GM12878 (cell line): ENCODE measurements around the gene NPR1. TPM values are rescaled to one million over a fixed set of nuclear protein-coding genes. Genes with fewer than 3 reads are reported as not detected.

Experiments used
- ATF2 ChIP-seq: IDR thresholded peaks from 2 replicates; pipeline ENCODE4 v1.6.1; 2012; ENCODE audit warnings: low read length, inconsistent platforms
- CREM ChIP-seq: IDR thresholded peaks from 2 replicates; pipeline ENCODE4 v1.6.1; 2014; ENCODE audit warnings: antibody characterized with exemption, low read depth
- CUX1 ChIP-seq: IDR thresholded peaks from 2 replicates; pipeline ENCODE4 v1.6.1; 2012; ENCODE audit warnings: improper control_type of control experiment, low read depth, low read length; ENCODE audit not compliant: insufficient replicate concordance
- FOXK2 ChIP-seq: fragments of 450-650 bp; IDR thresholded peaks from 2 replicates; pipeline ENCODE4 v1.6.1; 2017; ENCODE audit warnings: mild to moderate bottlenecking, moderate library complexity
- FOXM1 ChIP-seq: IDR thresholded peaks from 2 replicates; pipeline ENCODE4 v1.6.1; 2012; ENCODE audit warnings: low read depth, mild to moderate bottlenecking, inconsistent platforms, low read length, moderate library complexity
- HSF1 ChIP-seq: fragments of 150-350 bp; IDR thresholded peaks from 2 replicates; pipeline ENCODE4 v1.6.1; 2014; ENCODE audit warnings: mild to moderate bottlenecking, low read depth, low read length
- JUNB ChIP-seq: IDR thresholded peaks from 2 replicates; pipeline ENCODE4 v1.6.1; 2016; ENCODE audit warnings: antibody characterized with exemption, mild to moderate bottlenecking
- PAX5 ChIP-seq: IDR thresholded peaks from 2 replicates; pipeline ENCODE4 v1.6.1; 2011; ENCODE audit warnings: low read depth, low read length, borderline replicate concordance
- PKNOX1 ChIP-seq: fragments of 450-650 bp; IDR thresholded peaks from 2 replicates; pipeline ENCODE4 v1.6.1; 2016; ENCODE audit warnings: mild to moderate bottlenecking
- RAD51 ChIP-seq: fragments of 450-650 bp; IDR thresholded peaks from 2 replicates; pipeline ENCODE4 v1.6.1; 2016; ENCODE audit warnings: moderate library complexity, mild to moderate bottlenecking, inconsistent platforms
- SIN3A ChIP-seq: IDR thresholded peaks from 2 replicates; pipeline ENCODE4 v1.6.1; 2012; ENCODE audit warnings: low read depth, low read length, improper control_type of control experiment
- SIX5 ChIP-seq: IDR thresholded peaks from 2 replicates; pipeline ENCODE4 v1.6.1; 2011; ENCODE audit warnings: mild to moderate bottlenecking, low read depth, low read length, moderate library complexity; ENCODE audit not compliant: severe bottlenecking
- SPI1 ChIP-seq: IDR thresholded peaks from 2 replicates; pipeline ENCODE4 v1.6.1; 2011; ENCODE audit warnings: low read depth, mild to moderate bottlenecking, low read length, moderate library complexity, borderline replicate concordance; ENCODE audit not compliant: insufficient read depth
- SUZ12 ChIP-seq: fragments of 200-600 bp; sonication (generic); IDR thresholded peaks from one replicate; pipeline ENCODE4 v1.6.1; 2018; ENCODE audit warnings: antibody characterized with exemption, mild to moderate bottlenecking; ENCODE audit not compliant: unreplicated experiment
- TCF7 ChIP-seq: IDR thresholded peaks from 2 replicates; pipeline ENCODE4 v1.6.1; 2014; ENCODE audit warnings: antibody characterized with exemption, borderline replicate concordance
- ZBTB4 ChIP-seq: fragments of 450-650 bp; formaldehyde crosslinking; IDR thresholded peaks from 2 replicates; pipeline ENCODE4 v1.4.0; 2022; ENCODE audit warnings: mild to moderate bottlenecking, moderate library complexity
- polyA plus RNA-seq, 11 experiments: library from polyadenylated mRNA; depleted of rRNA in 4 of 11; unstranded in 6 of 11; stranded (reverse) in 5 of 11; fragments of >200 nt; fragmentation: Nextera tagmentation in 4 of 11; fragmentation: Illumina TruSeq in 1 of 11; extraction: Ambion mirVana in 4 of 11; extraction: Trizol in 1 of 11; gene quantifications; 1 replicate in 1 of 11; 2 replicates in 10 of 11; pipeline versions ENCODE4 v1.2.1 to v1.2.3, GENCODE V29; 2011 to 2016; ENCODE audit warnings: inconsistent platforms in 2 of 11, missing spikeins in 2 of 11, low read depth in 1 of 11
- total RNA-seq, 4 experiments: library from RNA; depleted of rRNA in 3 of 4; stranded (reverse); fragments of >200 nt in 3 of 4; fragmentation: Illumina TruSeq in 1 of 4; extraction: Trizol in 1 of 4; gene quantifications; 2 replicates each; pipeline versions ENCODE4 v1.2.1 to v1.2.3, GENCODE V29; 2013 to 2021

Gene NPR1
- total and polyA plus RNA-seq, 10 of the 15 experiments (the other 5 are each of a cell fraction or from before 2014, with no cell fraction given) = 0.09 to 2.1 (median 0.28) TPM; not detected in 1

- TF ChIP-seq SPI1 = no peak
- TF ChIP-seq CREM = peak; percentile 68
- TF ChIP-seq PKNOX1 = no peak
- no peak for TF ChIP-seq ZBTB4 (CRISPR knock-in tag)
- no peak for TF ChIP-seq FOXM1
- no peak for TF ChIP-seq SUZ12
- no peak for TF ChIP-seq JUNB
- no peak for TF ChIP-seq RAD51
- no peak for TF ChIP-seq CUX1
- TF ChIP-seq FOXK2 = no peak
- TF ChIP-seq TCF7 = no peak
- TF ChIP-seq HSF1 = no peak
- no peak for TF ChIP-seq ATF2
- TF ChIP-seq SIX5 = peak; percentile 83
- TF ChIP-seq SIN3A = peak; percentile 43; the same call in 1 of the 2 replicates
- TF ChIP-seq PAX5 = no peak
Measured at GRCh38 chr1:153658400-153659174, 19.9 kb upstream of the NPR1 start, which contains the start of gene SNAPIN (continued).
